OCI-LY1 (cell line): ENCODE data around the gene TIRAP.

Source experiments
- H2AFZ ChIP-seq: fragments of 200-600 bp; sonication (generic), shearing (Covaris generic); 2 replicates; pipeline ENCODE4 v1.6.0; 2014; ENCODE audit warnings: antibody characterized with exemption, mild to moderate bottlenecking, low read length
- H3F3A ChIP-seq: fragments of 200-600 bp; sonication (generic), shearing (Covaris generic); 2 replicates; pipeline ENCODE4 v1.6.0; 2014; ENCODE audit warnings: mild to moderate bottlenecking, antibody characterized with exemption, low read length, moderate library complexity; ENCODE audit not compliant: insufficient read depth
- H3K27ac ChIP-seq: fragments of 200-600 bp; sonication (generic); 2 replicates; pipeline ENCODE4 v1.5.1; 2014; ENCODE audit warnings: low read length, mixed run types, mild to moderate bottlenecking, low read depth; ENCODE audit not compliant: poor library complexity, severe bottlenecking
- H3K27me3 ChIP-seq: fragments of 200-600 bp; sonication (generic); 2 replicates; pipeline ENCODE4 v1.6.0; 2014; ENCODE audit warnings: antibody characterized with exemption, mild to moderate bottlenecking, low read length, moderate library complexity; ENCODE audit not compliant: insufficient read depth
- H3K36me3 ChIP-seq: fragments of 200-600 bp; sonication (generic); 2 replicates; pipeline ENCODE4 v1.6.1; 2014; ENCODE audit warnings: mild to moderate bottlenecking, antibody characterized with exemption, low read length, moderate library complexity, mixed read lengths; ENCODE audit not compliant: insufficient read depth
- H3K4me1 ChIP-seq: fragments of 200-600 bp; sonication (generic); 2 replicates; pipeline ENCODE4 v1.5.1; 2014; ENCODE audit warnings: mild to moderate bottlenecking, low read length, moderate library complexity; ENCODE audit not compliant: insufficient read depth, severe bottlenecking
- H3K4me2 ChIP-seq: fragments of 200-600 bp; sonication (generic), shearing (Covaris generic); 2 replicates; pipeline ENCODE4 v1.6.1; 2014; ENCODE audit warnings: low read length
- H3K4me3 ChIP-seq: fragments of 200-600 bp; sonication (generic); 2 replicates; pipeline ENCODE4 v1.5.1; 2014; ENCODE audit warnings: low read length, low read depth, mild to moderate bottlenecking, mixed read lengths; ENCODE audit not compliant: poor library complexity, severe bottlenecking
- H3K79me2 ChIP-seq: fragments of 200-600 bp; shearing (Covaris generic); 2 replicates; pipeline ENCODE4 v1.6.1; 2016; ENCODE audit warnings: mixed run types, low read length, mixed read lengths; ENCODE audit not compliant: insufficient read depth
- H3K9ac ChIP-seq: fragments of 200-600 bp; sonication (generic), shearing (Covaris generic); 2 replicates; pipeline ENCODE4 v1.6.1; 2014; ENCODE audit warnings: mild to moderate bottlenecking, low read length, mixed read lengths
- H3K9me2 ChIP-seq: fragments of 200-600 bp; sonication (generic), shearing (Covaris generic); 2 replicates; pipeline ENCODE4 v1.6.1; 2014; ENCODE audit warnings: low read depth, mild to moderate bottlenecking, low read length, mixed read lengths
- H3K9me3 ChIP-seq: fragments of 200-600 bp; shearing (Covaris generic); 2 replicates; pipeline ENCODE4 v1.6.1; 2014; ENCODE audit warnings: low read length, mixed read lengths
- H4K20me1 ChIP-seq: fragments of 200-600 bp; sonication (generic), shearing (Covaris generic); 2 replicates; pipeline ENCODE4 v1.6.0; 2016; ENCODE audit warnings: mild to moderate bottlenecking, low read length; ENCODE audit not compliant: insufficient read depth
- EZH2 ChIP-seq: fragments of 200-600 bp; sonication (generic), shearing (Covaris generic); IDR thresholded peaks from 2 replicates; pipeline ENCODE4 v1.8.0; 2017; ENCODE audit warnings: borderline replicate concordance, mixed run types, mild to moderate bottlenecking, antibody characterized with exemption, low read length, moderate library complexity, mixed read lengths
- TF ChIP-seq, protein P1 (sequence below): fragments of 200-600 bp; sonication (generic), shearing (Covaris generic); IDR thresholded peaks from 2 replicates; pipeline ENCODE4 v1.5.1; 2017; ENCODE audit warnings: mild to moderate bottlenecking, antibody characterized with exemption, low read length, moderate library complexity, mixed read lengths

Gene TIRAP

DNA sequence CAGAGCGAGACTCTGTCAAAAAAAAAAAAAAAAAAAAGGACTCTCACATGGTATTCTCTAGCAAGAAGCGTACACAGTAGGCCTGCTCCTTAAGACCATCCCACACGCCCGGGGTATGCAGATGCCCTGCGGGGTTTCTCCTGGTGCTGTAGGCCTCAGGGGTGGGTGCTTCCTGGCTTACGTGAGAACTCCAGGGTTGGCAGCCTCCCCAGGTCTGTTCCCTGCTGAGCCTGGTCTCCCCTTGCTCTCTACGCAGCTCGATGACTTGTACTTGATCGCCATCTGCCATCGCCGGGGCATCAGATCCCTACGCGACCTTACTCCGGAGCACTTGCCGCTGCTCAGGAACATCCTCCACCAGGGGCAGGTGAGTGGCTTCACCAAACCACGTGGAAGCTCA, 60.2 kb downstream of the TIRAP start:
- no peak overlapping the region for H2AFZ ChIP-seq
- H3K36me3 ChIP-seq: peaks cover 48% of the 10 kb centered on the region; the same call in 1 of the 2 replicates
- no peak overlapping the region for H3K4me2 ChIP-seq
- TF ChIP-seq, protein P1, sequence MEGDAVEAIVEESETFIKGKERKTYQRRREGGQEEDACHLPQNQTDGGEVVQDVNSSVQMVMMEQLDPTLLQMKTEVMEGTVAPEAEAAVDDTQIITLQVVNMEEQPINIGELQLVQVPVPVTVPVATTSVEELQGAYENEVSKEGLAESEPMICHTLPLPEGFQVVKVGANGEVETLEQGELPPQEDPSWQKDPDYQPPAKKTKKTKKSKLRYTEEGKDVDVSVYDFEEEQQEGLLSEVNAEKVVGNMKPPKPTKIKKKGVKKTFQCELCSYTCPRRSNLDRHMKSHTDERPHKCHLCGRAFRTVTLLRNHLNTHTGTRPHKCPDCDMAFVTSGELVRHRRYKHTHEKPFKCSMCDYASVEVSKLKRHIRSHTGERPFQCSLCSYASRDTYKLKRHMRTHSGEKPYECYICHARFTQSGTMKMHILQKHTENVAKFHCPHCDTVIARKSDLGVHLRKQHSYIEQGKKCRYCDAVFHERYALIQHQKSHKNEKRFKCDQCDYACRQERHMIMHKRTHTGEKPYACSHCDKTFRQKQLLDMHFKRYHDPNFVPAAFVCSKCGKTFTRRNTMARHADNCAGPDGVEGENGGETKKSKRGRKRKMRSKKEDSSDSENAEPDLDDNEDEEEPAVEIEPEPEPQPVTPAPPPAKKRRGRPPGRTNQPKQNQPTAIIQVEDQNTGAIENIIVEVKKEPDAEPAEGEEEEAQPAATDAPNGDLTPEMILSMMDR: no peak
- TF ChIP-seq EZH2: no peak
- H4K20me1 ChIP-seq: no peaks in the 10 kb centered on the region
- H3K9me3 ChIP-seq: no peaks in the 10 kb centered on the region
- no peaks in the 10 kb centered on the region for H3K9me2 ChIP-seq
- H3K79me2 ChIP-seq: no peaks in the 10 kb centered on the region
- H3K4me3 ChIP-seq: no peak overlapping the region
- no peak overlapping the region for H3K9ac ChIP-seq
- no peaks in the 10 kb centered on the region for H3F3A ChIP-seq
- no peak overlapping the region for H3K27ac ChIP-seq
- no peaks in the 10 kb centered on the region for H3K27me3 ChIP-seq
- no peaks in the 10 kb centered on the region for H3K4me1 ChIP-seq
